NK-92 (cell line): Measurements from ENCODE around the gene ELMOD3.
"Not testable (repeated sequence)": the region's sequence is repeated elsewhere in the genome, so short reads cannot be mapped to it uniquely, and the experiment has no call there.

ENCODE experiments used
- DNase-seq: peaks from one replicate; lab custom pipeline; 2025; ENCODE audit not compliant: unreplicated experiment; lab: John Stamatoyannopoulos, UW

The ELMOD3 gene

DNA sequence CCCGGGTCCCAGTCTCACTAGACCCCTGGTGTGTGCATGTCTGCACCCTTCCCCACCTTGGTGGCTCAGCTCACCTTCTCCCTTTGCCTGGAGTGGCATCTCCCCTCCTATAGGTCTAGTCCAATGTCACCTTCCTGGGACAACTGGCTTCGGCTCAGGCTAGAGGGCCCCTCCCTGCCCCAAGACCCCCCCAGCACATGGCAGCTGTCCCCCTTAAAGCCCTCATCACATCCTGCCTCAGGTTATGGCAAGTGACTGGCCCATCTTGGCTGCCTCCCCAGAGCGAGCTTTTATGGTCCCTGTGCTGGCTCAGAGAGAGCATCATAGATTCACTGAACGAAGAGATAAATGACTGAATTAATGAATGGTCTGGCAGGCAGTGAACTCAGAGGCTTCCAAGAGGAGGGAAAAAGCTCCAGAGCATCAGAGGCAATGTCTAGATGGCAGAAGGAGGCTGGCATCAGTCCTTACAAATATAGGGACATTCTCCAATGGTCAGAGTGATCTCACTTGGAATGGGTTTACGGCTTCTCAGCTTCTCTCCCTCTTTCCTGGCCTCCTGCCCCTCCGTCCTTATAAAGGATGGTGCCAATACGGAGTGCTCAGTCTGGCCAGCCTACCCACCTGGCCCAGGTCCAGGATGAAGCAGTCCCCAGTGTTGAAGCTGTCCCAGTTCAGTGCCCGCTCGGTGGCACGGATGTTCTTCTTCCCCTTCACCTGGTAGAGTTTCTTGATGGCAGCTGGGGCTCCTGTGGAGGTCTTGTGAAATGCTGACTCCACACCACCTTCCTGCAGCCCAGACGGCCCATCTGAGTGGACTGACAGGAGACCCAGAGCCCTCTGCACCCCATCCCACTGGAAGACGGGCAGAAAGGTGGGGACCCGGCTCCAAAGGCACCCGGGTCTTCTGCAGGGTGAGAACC, 46.2 kb downstream of the ELMOD3 start:
- no peak for DNase-seq

DNA sequence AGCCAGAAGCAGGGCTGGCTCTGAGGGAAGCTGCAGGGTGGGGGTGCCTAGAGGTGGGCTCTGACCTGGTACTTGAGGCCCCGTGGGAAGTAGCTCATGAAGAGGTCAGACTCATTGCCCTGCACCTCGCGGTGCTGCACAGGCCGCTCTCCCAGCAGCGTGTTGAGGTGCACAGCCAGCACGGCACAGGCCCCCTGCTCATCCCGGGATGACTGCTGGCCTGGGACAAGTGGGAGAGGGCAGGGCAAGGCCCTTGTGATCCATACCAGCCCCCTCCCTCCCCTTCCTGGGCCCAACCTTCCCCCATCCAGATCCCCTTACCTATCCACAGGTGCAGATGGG, 46.9 kb downstream of the ELMOD3 start:
- no peak for DNase-seq

DNA sequence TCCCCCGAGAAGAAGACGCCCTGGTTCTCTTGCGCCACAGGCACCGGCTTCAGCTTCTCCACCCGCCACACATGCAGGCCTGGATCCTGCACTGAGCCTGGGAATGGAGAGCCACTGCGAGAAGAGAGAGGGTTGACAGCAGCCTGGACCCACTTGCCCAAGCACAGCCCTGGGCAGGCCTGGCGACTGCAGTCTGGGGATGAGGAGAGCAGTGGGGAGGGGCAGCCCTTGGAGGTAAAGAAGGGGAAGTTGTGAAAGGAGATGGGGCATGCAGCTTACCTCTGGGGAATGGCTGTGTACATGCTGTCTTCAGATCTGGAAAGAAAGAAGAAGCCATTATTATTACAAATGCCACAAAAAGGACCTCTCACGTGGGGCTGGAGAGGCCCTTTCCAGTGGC, 47.3 kb downstream of the ELMOD3 start:
- DNase-seq, result no peak

DNA sequence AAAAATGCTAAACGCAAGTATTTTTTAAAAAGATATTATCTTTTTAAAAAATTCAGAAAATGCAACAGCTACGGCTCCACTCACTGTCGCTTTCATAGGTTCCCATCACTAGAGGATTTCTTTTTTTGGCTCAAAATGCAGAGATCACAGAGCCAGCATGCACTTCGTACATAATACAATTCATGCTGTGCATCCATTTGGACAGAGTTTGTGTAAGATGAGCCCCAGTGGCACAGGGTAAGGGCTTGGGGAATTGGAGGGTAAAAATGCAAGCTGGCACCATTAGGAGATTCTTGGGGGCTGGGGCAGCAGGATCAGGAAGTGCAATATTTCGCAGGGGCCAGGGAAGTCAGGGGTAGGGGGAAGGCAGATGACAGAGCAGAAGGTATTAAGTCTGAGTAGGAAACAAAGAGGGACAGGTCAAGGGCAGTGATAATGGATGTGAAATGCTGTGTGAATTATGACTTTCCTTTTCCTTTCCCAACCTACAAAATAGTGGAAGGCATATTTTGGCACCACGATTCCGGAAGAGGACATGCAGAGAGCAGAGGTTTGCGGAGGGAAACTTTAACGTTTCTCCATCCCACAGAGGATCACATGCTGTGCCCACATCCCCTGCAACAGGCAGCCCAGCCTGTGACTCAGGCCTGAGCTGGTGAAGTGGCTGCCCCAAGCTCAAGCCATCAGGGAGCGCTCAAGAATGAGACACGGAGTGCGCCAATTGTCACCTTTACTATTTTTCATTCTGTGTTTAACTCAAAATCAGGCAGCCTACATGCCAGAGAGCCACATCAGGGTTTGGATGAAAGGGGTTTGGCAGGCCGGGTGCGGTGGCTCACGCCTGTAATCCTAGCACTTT, 50.9 kb downstream of the ELMOD3 start:
- DNase-seq, result no peak

DNA sequence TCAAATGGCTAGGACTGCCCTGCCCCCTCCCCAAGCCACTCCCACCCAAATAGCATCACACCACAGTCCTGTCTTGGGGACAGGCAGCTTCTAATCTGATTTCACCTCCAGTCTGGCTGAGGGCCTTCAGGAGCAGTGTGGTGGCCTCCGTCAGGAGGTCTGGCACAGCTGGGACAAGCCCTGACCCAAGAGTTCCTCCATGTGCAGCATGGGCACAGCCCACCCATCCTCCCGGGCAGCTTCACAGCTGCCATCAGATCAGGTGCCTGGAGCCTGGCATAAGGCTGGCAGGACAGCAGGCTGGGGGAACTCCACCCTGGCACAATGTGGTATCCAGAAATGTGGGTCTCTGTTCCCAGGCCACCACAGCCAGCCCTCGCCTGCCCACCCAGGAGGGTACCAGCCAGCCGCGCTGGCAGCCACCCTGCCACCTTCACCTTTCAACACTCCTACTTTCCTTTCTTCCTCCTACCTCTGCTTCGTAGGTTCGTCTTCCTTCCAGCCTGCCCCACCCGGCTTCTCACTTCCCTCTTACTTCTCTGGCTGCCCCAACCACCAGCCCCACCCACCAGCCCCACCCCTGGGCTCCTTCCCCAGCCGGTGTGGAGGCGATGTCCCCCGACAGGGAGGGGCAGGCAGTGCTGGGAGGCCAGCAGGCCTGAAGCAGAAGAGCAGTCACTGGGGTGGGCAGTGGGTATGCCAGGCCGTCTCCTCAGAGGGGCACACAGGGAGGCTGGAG, 55.4 kb downstream of the ELMOD3 start, which contains the start of gene CAPG:
TSS of gene CAPG (minus strand) at position 522 of the 739 bp plus-strand sequence. CDS start 8,221 bp downstream, outside the sequence.
- no peak for DNase-seq

DNA sequence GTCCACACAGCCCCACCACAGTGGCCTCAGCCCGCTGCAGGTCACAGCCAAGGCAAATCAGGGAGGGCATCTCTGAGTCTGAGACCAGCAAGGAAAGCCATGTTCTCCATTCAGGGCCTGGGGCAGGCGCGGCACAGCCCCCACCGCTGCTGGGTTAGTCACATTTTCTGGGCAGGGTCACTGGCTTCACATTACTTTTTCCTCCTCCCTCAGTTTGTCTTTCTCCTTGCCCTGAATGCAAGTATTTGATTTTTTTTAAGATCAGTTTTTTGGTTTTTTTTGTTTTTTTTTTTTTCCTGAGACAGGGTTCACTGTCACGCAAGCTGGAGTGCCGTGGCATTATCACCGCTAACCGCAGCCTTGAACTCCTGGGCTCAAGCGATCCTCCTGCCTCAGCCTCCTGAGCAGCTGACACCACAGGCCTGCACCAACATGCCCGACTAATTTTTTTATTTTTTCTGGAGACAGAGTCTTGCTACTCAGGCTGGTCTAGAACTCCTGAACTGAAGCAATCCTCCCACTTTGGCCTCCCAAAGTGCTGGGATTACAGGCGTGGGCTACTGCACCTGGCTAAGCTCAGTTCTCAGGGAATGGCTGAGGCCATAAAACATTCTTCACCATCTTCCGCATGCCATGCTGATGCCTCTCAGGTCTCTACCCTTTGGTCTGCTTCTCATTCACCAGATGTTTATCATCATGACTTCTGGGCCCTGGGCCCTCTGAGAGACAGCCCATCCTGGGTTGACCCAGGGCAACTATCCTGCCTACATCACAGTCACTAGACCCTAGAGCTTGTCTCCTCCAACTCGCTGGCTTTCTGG, 56.2 kb downstream of the ELMOD3 start:
- DNase-seq, result no peak

DNA sequence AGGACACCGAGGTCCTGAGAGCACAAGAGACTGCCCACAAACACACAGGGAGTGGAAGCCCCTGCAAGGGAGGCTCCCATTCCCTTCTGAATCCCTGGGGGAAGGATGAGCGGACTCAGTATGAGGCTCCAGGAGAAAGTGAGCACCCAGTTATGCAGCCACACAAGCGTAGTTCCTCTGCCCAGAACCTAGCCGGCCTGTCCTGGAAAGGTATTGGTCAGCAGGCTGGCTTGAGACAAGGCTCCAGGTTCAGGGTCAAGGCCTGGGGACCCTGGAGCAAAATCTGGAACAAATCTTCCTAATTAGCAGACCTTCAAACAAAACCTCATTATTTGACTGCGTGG, 56.8 kb downstream of the ELMOD3 start:
- DNase-seq, result no peak

DNA sequence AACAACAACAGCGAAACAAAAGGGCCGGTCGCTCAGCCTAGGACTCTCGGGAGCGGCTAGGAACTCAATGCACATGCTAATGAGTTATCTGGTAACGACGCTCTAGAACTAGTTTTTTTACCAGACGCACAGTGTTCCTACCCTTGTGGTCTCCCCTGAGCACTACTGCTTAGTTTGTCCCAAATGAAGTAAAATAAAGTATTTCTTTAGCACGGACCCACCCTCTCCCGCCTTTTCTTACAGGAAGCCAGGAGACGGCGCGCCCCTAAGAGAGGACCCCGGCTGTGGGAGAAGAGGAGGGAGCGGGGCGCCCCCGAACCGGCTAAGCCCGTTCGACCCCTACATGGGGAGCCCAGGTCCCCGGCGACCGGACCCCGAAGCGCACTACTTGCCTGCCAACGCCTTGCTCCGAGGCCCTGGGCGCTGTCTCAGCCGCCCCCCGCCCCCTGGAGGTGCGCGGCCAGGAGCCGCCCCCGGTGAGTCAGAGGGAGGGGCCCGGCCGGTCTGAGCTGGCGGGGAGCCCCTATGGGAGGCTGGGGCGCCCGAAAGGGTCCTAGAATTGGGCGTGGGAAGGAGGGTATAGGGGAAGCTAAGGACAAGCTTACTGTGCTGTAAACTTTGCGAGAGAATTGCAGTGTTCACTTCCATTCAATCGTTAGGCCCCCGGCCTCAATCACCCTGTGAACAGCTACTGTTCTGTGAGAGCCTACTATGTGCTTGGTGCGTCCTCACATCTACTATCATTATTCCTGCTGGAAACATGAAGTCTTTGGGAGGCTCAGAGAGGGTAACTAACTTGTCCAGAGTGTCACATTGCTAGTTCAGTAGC, 59.2 kb downstream of the ELMOD3 start:
- no peak for DNase-seq

DNA sequence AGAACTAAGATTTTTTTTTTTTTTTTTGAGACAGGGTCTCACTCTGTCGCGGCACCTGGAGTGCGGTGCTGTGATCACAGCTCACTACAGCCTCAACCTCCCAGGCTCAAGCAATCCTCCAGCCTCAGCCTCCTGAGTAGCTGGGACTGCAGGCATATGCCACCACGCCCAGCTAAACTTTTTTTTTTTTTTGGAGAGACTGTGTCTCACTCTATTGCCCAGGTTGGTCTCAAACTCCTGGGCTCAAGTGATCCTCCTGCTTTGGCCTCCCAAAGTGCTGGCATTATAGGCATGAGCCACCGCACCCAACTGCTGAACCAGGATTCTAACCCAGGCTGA, 59.8 kb downstream of the ELMOD3 start:
- not testable (repeated sequence) for DNase-seq

DNA sequence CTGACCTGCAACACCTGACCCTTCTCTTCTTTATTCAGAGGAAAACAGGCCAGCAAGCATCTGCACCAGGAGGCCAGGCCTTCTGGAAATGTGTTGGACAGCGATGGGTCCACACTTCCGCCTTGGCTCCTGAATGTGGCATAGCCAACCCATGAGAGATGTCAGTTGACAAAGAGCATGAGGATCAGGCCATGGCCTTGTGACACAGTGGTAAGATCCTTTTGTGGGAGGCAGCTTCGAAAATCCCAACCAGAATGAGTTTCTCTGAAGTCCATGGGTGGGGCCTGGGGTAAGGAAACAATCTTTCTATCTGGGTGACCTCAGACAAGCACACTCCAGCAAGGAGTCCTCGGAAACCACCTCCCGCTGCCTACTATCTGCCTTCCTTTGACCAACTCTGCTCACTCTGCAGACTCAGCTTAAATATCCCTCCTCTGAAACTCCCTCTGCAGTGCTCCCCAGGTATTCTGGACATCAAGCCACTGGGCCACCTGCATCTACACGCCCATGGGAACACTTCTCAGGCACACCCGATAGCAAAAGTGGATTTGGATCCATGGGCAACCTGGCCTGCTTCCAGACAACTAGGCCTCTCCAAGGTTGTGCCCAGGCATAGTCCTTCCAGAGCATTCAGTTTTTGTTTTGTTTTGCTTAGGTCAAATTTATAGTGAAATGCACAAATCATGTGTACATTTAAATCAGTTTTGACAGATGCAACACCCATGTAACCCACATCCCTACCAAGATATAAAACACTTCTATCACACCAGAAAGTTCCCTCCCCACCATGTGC, 60.4 kb downstream of the ELMOD3 start:
- no peak for DNase-seq

DNA sequence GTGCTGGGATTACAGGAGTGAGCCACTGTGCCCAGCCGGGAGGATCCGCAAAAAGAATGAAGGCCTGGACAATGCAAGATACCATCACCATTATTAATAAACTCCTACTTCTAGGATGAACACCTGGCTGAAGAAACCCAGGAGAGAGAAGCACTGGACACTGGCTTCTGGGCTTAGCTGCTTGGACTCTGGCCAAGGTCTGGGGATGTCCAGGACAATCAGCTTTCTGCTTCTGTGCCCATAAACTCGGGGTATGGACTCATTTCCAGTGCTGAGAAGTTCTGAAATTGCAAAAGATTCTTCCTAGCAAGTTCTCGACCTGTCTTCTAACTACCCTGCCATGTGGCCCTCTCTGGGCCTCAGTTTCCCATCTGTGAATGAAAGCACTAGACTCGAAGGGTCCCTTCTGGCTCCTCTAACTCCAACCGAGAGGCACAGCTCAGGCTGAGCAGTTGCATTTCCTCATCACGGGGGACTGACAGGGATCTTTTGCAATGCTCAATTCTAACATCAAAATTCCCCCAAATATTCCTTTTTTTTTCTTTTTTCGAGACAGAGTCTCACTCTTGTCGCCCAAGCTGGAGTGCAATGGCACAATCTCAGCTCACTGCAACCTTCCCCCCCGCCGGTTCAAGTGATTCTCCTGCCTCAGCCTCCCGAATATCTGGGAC, 61.5 kb downstream of the ELMOD3 start:
- no peak for DNase-seq

DNA sequence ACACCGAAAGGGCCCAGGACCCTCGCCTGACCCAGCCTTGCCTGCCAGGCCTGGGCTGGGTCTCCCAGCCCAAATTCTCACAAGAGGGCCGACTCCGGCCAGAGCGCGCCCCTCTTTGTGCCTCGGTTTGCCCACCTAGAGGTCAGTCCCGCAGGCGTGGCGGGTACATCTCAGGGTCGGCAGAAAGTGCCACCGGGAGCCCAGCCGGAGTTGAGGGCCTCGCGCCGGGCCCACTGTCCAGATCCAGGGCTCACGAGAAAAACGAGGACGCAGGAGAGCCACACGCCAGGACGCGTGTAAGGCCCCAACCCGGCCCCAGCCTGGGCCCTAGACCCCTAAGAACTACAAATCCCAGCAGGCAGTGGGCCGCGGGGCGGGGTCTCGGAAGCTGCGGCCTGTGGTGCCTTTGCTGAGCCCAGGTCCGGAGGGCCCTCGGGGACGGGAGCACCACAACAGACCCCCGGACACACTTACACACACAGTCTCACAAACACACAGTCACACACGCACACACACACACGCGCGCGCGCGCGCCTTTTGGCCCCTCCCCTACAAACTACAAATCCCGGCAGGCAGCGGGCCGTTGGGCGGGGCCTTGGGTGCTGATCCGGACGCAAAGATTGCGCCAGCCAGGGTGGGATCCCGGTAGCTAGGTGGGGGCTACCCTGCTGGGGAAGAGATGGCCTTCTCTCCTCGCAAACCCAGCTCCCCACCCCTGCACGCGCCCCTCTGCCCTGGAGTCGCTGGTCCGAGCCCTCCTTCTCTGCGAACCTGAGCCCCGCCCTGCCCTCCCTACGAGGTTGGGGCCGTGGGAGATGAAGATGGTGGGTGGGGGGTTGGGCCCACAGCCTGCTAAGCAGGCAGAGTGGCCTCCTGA, 63.8 kb downstream of the ELMOD3 start, which contains the start of gene SH2D6:
TSS of gene SH2D6 (plus strand) at position 583 of the 877 bp plus-strand sequence. CDS start 10,752 bp downstream, outside the sequence.
- no peak for DNase-seq

DNA sequence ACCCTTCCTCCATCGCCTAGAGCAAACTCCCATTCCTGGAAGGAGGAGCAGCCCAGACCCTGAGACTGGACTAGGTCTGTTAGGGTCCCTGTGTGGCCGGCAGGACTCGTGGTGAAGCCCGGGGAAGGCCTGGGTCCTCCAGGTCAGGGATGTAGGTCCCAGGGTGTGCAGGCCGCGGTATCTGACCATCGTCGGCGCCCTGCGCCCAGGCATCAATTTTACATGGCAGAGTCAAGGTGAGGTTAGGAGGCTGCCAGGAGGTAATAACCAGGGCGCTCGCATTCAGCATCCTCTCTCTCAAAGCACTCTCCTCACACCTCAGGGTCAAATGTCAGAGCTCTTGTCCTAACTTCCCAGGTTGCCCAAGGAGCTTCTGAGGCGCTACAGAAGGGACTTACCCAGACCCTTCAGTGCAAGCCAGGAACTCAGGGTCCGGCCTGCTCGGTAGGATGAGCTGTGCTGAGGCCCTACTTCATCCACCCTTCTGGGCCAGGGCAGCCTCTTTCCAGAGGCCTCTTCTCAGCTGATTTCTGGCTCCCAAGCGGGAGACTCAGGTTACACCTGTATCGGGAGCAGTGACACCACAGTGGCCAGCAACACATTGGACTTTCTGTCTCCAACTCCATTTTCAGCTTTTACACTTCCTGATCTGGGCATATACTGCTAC, 64.6 kb downstream of the ELMOD3 start:
- no peak for DNase-seq

DNA sequence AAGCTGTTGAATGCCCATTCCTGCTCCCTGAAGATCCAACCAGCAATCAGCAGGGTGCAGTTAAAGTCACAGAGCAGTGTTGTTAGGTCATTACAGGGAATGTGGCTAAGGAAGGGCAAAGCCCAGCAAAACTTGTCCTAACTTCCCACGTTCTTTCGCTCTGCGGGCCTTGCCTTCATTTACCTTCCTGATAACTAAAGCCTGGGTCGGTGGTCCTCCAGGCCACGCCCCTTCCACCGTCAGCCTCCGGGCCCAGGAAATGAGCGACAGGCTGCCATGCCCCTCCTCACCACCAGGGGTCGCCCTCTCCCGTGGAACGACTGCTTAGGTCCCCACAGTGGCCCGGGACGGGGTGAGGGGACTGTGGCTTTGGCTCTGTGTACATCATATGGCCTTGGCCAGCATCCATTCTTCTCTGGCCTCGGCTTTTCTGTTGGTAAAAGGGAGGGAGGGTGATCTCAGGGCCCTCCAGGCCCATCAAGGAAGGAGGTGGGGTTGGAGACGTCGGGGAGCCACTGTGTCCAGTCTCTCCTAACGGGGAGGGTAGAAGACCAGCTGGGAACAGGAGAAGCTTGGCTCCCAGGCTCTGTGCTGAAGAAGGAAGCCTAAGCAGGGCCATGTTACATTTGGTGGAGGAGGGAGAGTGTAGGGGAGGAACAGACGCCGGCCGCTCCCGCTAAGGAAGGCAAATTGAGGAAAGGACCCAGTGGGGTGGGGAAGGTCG, 66.1 kb downstream of the ELMOD3 start:
- DNase-seq, result no peak

DNA sequence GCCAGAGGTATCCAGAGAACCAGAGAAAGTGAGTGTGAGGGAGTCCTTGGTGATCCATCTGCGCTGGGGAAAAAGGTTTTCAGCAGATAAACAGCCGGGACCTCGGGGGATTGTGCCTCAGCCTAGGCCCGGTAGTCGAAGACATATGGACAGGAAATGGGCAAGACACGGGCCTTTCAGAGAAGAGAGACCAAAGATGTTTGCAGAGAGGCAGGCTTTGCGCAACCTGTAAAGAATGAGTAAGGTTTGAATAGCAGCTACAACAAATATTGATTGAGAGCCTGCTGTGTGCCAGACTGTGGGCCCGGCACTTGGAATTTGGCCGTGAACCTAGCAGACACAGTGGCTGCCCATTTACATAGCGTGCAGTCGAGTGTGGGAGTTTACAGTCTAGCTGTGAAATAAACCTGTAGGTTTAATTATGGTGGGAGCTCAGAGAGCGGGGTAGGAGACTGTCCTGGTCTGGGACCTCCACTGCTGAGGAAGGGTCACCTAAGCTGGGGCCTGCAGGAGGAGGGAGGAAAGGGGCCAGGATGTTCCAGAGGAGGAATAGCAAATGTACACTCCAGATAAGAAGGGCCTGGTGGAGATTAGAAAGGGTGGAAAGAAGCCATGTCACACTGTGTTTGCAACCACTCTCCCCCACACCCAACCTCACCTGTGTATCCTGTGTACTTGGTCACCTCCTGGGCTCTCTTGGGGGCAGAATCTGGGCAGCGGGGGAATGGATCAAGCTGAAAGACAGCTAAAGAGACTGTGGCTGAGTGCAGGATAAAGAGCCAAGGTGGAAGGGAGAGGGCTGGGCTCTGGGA, 66.9 kb downstream of the ELMOD3 start:
- DNase-seq, result no peak
